WTC11 (cell line): ENCODE results near the gene TDRD3. TPM values are rescaled to one million over a fixed set of nuclear protein-coding genes. Genes with fewer than 3 reads are reported as not detected.

ENCODE experiments used
- ATAC-seq: fragments of 200-7000 bp; cut with Tn5 transposase; 2 replicates; pipeline ENCODE4 v1.10.0; 2021; ENCODE audit warnings: mild to moderate bottlenecking, moderate library complexity
- CTCF ChIA-PET: fragments of 300-600 bp; sonication (Branson Sonifier 250); formaldehyde crosslinking; loops from one replicate; lab custom pipeline; 2021; ENCODE audit warnings: antibody characterized with exemption; lab: Charles Lee
- POLR2A ChIA-PET: fragments of 350-600 bp; sonication (Branson Sonifier 250); formaldehyde crosslinking; loops from one replicate; lab custom pipeline; 2021; ENCODE audit warnings: antibody characterized with exemption; lab: Charles Lee
- DNase-seq: peaks from one replicate; pipeline ENCODE4 v3.0.0; 2021; ENCODE audit warnings: low spot score
- H3K27ac Mint-ChIP-seq: 2 replicates; pipeline ENCODE4 v1.8.0; 2021; ENCODE audit warnings: mixed read lengths
- H3K27me3 Mint-ChIP-seq: 2 replicates; pipeline ENCODE4 v1.8.0; 2021; ENCODE audit warnings: low read depth, mild to moderate bottlenecking, moderate library complexity, mixed read lengths
- H3K36me3 Mint-ChIP-seq: 2 replicates; pipeline ENCODE4 v1.8.0; 2021; ENCODE audit warnings: mixed read lengths
- H3K4me1 Mint-ChIP-seq: 2 replicates; pipeline ENCODE4 v1.8.0; 2022; ENCODE audit warnings: mixed read lengths
- H3K4me3 Mint-ChIP-seq: 2 replicates; pipeline ENCODE4 v1.8.0; 2021; ENCODE audit warnings: mild to moderate bottlenecking, moderate library complexity, mixed read lengths
- H3K9me3 Mint-ChIP-seq: 2 replicates; pipeline ENCODE4 v1.8.0; 2021; ENCODE audit warnings: mixed read lengths
- ATF3 ChIP-seq: sonication (generic); formaldehyde crosslinking; conservative IDR thresholded peaks from 2 replicates; pipeline ENCODE4 v1.8.1; 2022; ENCODE audit warnings: mild to moderate bottlenecking, missing genetic modification reagents
- CREB1 ChIP-seq: sonication (generic); formaldehyde crosslinking; IDR thresholded peaks from 2 replicates; pipeline ENCODE4 v1.8.0; 2023; ENCODE audit warnings: mild to moderate bottlenecking, missing genetic modification reagents
- ELF4 ChIP-seq: sonication (generic); formaldehyde crosslinking; IDR thresholded peaks from 2 replicates; pipeline ENCODE4 v1.8.1; 2022; ENCODE audit warnings: low read depth, mild to moderate bottlenecking, moderate library complexity, missing genetic modification reagents
- ESRRA ChIP-seq: sonication (generic); formaldehyde crosslinking; IDR thresholded peaks from 2 replicates; pipeline ENCODE4 v1.8.1; 2022; ENCODE audit warnings: mild to moderate bottlenecking, missing genetic modification reagents, borderline replicate concordance
- FOXJ3 ChIP-seq: sonication (generic); formaldehyde crosslinking; IDR thresholded peaks from 2 replicates; pipeline ENCODE4 v1.9.0; 2021; ENCODE audit warnings: missing genetic modification reagents, mild to moderate bottlenecking, borderline replicate concordance
- FOXK1 ChIP-seq: sonication (generic); formaldehyde crosslinking; IDR thresholded peaks from 2 replicates; pipeline ENCODE4 v1.8.0; 2022; ENCODE audit warnings: mild to moderate bottlenecking, moderate library complexity, missing genetic modification reagents
- GTF2I ChIP-seq: fragments of 250-450 bp; sonication (Bioruptor Pico); conservative IDR thresholded peaks from 2 replicates; pipeline ENCODE4 v1.4.0; 2021; ENCODE audit warnings: mild to moderate bottlenecking
- HMGA2 ChIP-seq: fragments of 250-450 bp; sonication (Bioruptor Pico); IDR thresholded peaks from 2 replicates; pipeline ENCODE4 v1.4.0; 2021; ENCODE audit warnings: mild to moderate bottlenecking, moderate library complexity
- HMGXB4 ChIP-seq: sonication (generic); formaldehyde crosslinking; IDR thresholded peaks from 2 replicates; pipeline ENCODE4 v1.8.1; 2023; ENCODE audit warnings: mild to moderate bottlenecking, moderate library complexity, missing genetic modification reagents
- IRF2 ChIP-seq: sonication (generic); formaldehyde crosslinking; IDR thresholded peaks from 2 replicates; pipeline ENCODE4 v1.8.0; 2022; ENCODE audit warnings: low read depth, missing genetic modification reagents, borderline replicate concordance
- RELA ChIP-seq: sonication (generic); formaldehyde crosslinking; IDR thresholded peaks from 2 replicates; pipeline ENCODE4 v1.8.1; 2022; ENCODE audit warnings: missing genetic modification reagents, mild to moderate bottlenecking, borderline replicate concordance
- RORB ChIP-seq: fragments of 250-450 bp; sonication (Bioruptor Pico); IDR thresholded peaks from 2 replicates; pipeline ENCODE4 v1.9.0; 2021; ENCODE audit warnings: mild to moderate bottlenecking
- SP1 ChIP-seq: sonication (generic); formaldehyde crosslinking; conservative IDR thresholded peaks from 2 replicates; pipeline ENCODE4 v1.8.1; 2022; ENCODE audit warnings: missing genetic modification reagents
- TEAD1 ChIP-seq: sonication (generic); formaldehyde crosslinking; IDR thresholded peaks from 2 replicates; pipeline ENCODE4 v1.8.0; 2022; ENCODE audit warnings: mild to moderate bottlenecking, missing genetic modification reagents
- ZNF423 ChIP-seq: fragments of 250-450 bp; sonication (Bioruptor Pico); IDR thresholded peaks from 2 replicates; pipeline ENCODE4 v2.1.2; 2022; ENCODE audit warnings: mild to moderate bottlenecking, moderate library complexity
- ZNF671 ChIP-seq: fragments of 250-450 bp; sonication (Bioruptor Pico); IDR thresholded peaks from 2 replicates; pipeline ENCODE4 v1.8.0; 2021; ENCODE audit warnings: mild to moderate bottlenecking
- total RNA-seq: library from RNA; stranded (reverse); gene quantifications from 3 replicates; pipeline ENCODE4 v1.2.3, GENCODE V29; 2021
- TF ChIP-seq, protein P1 (sequence below): sonication (generic); formaldehyde crosslinking; IDR thresholded peaks from 2 replicates; pipeline ENCODE4 v1.8.1; 2022; ENCODE audit warnings: mild to moderate bottlenecking, missing genetic modification reagents, moderate library complexity, borderline replicate concordance
- TF ChIP-seq, protein P2 (sequence below): fragments of 250-450 bp; sonication (Bioruptor Pico); IDR thresholded peaks from 2 replicates; pipeline ENCODE4 v1.9.0; 2021; ENCODE audit warnings: moderate library complexity, mild to moderate bottlenecking, inconsistent platforms, borderline replicate concordance
- TF ChIP-seq, protein P3 (sequence below): sonication (generic); formaldehyde crosslinking; IDR thresholded peaks from 2 replicates; pipeline ENCODE4 v1.8.1; 2022; ENCODE audit warnings: mild to moderate bottlenecking, moderate library complexity, missing genetic modification reagents
- TF ChIP-seq, protein P4 (sequence below): fragments of 250-450 bp; sonication (Bioruptor Pico); IDR thresholded peaks from 2 replicates; pipeline ENCODE4 v1.8.0; 2021; ENCODE audit warnings: mild to moderate bottlenecking
- TF ChIP-seq, protein P5 (sequence below): sonication (generic); formaldehyde crosslinking; IDR thresholded peaks from 2 replicates; pipeline ENCODE4 v1.8.0; 2022; ENCODE audit warnings: mild to moderate bottlenecking, missing genetic modification reagents

TDRD3 gene
- total RNA-seq, 1 experiment from 2014 or later, result 19.5 TPM

GRCh38 chr13:60384911-60385310, 12.1 kb upstream of the TDRD3 start (continued):
- TF ChIP-seq, protein P1, sequence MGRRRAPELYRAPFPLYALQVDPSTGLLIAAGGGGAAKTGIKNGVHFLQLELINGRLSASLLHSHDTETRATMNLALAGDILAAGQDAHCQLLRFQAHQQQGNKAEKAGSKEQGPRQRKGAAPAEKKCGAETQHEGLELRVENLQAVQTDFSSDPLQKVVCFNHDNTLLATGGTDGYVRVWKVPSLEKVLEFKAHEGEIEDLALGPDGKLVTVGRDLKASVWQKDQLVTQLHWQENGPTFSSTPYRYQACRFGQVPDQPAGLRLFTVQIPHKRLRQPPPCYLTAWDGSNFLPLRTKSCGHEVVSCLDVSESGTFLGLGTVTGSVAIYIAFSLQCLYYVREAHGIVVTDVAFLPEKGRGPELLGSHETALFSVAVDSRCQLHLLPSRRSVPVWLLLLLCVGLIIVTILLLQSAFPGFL (CRISPR knock-in tag), result no peak

- Mint-ChIP-seq H3K27ac (no peak overlapping the region), H3K4me1 (peaks cover 13% of the 10 kb centered on the region), H3K4me3 (no peak overlapping the region), H3K36me3 (no peaks in the 10 kb centered on the region), H3K9me3 (no peaks in the 10 kb centered on the region), H3K27me3 (no peaks in the 10 kb centered on the region)
- ChIA-PET CTCF (no interaction called here), POLR2A (no interaction called here)
- ATAC-seq (no peak), DNase-seq (no peak)
- no peak for TF ChIP-seq RELA
- TF ChIP-seq, protein P2, sequence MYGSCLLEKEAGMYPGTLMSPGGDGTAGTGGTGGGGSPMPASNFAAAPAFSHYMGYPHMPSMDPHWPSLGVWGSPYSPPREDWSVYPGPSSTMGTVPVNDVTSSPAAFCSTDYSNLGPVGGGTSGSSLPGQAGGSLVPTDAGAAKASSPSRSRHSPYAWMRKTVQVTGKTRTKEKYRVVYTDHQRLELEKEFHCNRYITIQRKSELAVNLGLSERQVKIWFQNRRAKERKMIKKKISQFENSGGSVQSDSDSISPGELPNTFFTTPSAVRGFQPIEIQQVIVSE (CRISPR knock-in tag), result no peak
- no peak for TF ChIP-seq CREB1 (CRISPR knock-in tag)
- TF ChIP-seq GTF2I, result no peak
- no peak for TF ChIP-seq ATF3 (CRISPR knock-in tag)
- TF ChIP-seq, protein P3, sequence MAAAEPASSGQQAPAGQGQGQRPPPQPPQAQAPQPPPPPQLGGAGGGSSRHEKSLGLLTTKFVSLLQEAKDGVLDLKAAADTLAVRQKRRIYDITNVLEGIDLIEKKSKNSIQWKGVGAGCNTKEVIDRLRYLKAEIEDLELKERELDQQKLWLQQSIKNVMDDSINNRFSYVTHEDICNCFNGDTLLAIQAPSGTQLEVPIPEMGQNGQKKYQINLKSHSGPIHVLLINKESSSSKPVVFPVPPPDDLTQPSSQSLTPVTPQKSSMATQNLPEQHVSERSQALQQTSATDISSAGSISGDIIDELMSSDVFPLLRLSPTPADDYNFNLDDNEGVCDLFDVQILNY (CRISPR knock-in tag), result no peak
- no peak for TF ChIP-seq RORB
- TF ChIP-seq ELF4 (CRISPR knock-in tag), result no peak
- no peak for TF ChIP-seq ZNF423
- no peak for TF ChIP-seq SP1 (CRISPR knock-in tag)
- no peak for TF ChIP-seq ESRRA (CRISPR knock-in tag)
- no peak for TF ChIP-seq IRF2 (CRISPR knock-in tag)
- TF ChIP-seq HMGA2, result no peak
- TF ChIP-seq, protein P4, sequence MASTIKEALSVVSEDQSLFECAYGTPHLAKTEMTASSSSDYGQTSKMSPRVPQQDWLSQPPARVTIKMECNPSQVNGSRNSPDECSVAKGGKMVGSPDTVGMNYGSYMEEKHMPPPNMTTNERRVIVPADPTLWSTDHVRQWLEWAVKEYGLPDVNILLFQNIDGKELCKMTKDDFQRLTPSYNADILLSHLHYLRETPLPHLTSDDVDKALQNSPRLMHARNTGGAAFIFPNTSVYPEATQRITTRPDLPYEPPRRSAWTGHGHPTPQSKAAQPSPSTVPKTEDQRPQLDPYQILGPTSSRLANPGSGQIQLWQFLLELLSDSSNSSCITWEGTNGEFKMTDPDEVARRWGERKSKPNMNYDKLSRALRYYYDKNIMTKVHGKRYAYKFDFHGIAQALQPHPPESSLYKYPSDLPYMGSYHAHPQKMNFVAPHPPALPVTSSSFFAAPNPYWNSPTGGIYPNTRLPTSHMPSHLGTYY (CRISPR knock-in tag), result no peak
- TF ChIP-seq, protein P5, sequence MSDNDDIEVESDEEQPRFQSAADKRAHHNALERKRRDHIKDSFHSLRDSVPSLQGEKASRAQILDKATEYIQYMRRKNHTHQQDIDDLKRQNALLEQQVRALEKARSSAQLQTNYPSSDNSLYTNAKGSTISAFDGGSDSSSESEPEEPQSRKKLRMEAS (CRISPR knock-in tag), result no peak
- no peak for TF ChIP-seq ZNF671 (CRISPR knock-in tag)
- TF ChIP-seq HMGXB4 (CRISPR knock-in tag), result no peak
- TF ChIP-seq FOXK1 (CRISPR knock-in tag), result no peak
- TF ChIP-seq FOXJ3, result no peak
- no peak for TF ChIP-seq TEAD1 (CRISPR knock-in tag)
These were observed 10.8 kb upstream of the TDRD3 start for GRCh38 chr13:60386250-60386649.
